ENCODE measurements around the gene ZNF670.

GRCh38 chr1:247112479-247112781 is 33.8 kb upstream of the ZNF670 start:
- no peak for TF ChIP-seq EZH2 (IDR thresholded peaks at IDR 0.05)
- TF ChIP-seq POLR2AphosphoS5 (IDR thresholded peaks at IDR 0.05; ENCODE audit: borderline replicate concordance, low read depth, low read length), result no peak
